Keratinocyte (primary cell): ENCODE data around the gene APCDD1. TPM values are rescaled to one million over a fixed set of nuclear protein-coding genes. Genes with fewer than 3 reads are reported as not detected.

ENCODE experiments used
- DNase-seq: peaks from one replicate; pipeline ENCODE4 v3.0.0-alpha.2; 2011; ENCODE audit warnings: low read depth, missing footprints, low spot score
- FAIRE-seq: peaks from 2 replicates; lab custom pipeline; 2011; peaks lifted over from hg19 to GRCh38; lab: Jason Lieb, UNC
- H2AFZ ChIP-seq: 2 replicates; pipeline ENCODE4 v1.6.0; 2012; ENCODE audit warnings: low read length, control low read depth, inconsistent platforms; ENCODE audit not compliant: control insufficient read depth
- H3K27ac ChIP-seq: 2 replicates; pipeline ENCODE4 v1.5.1; 2011; ENCODE audit warnings: low read length; ENCODE audit not compliant: control insufficient read depth, insufficient read depth
- H3K27me3 ChIP-seq: 3 replicates; pipeline ENCODE4 v1.6.0; 2011; ENCODE audit warnings: low read length; ENCODE audit not compliant: control insufficient read depth, insufficient read depth; ENCODE audit errors: extremely low read depth
- H3K36me3 ChIP-seq, 2 experiments: 2 replicates in 1 of 2; 3 replicates in 1 of 2; pipeline ENCODE4 v1.5.1; 2011; ENCODE audit warnings: low read length in 2 of 2, mild to moderate bottlenecking in 1 of 2; ENCODE audit not compliant: control insufficient read depth in 2 of 2, insufficient read depth in 2 of 2; ENCODE audit errors: extremely low read depth in 1 of 2
- H3K4me1 ChIP-seq: 3 replicates; pipeline ENCODE4 v1.5.1; 2011; ENCODE audit warnings: low read length; ENCODE audit not compliant: control insufficient read depth, insufficient read depth; ENCODE audit errors: extremely low read depth
- H3K4me2 ChIP-seq: 3 replicates; pipeline ENCODE4 v1.6.0; 2011; ENCODE audit warnings: low read depth, low read length; ENCODE audit not compliant: control insufficient read depth, insufficient read depth; ENCODE audit errors: extremely low read depth
- H3K4me3 ChIP-seq, 3 experiments: fragments of 200-600 bp in 1 of 3; sonication (generic) in 1 of 3; 2 replicates in 2 of 3; 3 replicates in 1 of 3; pipeline ENCODE4 v1.5.1; 2011 to 2016; ENCODE audit warnings: low read length in 3 of 3, mild to moderate bottlenecking in 3 of 3, control low read depth in 2 of 3, inconsistent platforms in 1 of 3, low read depth in 1 of 3, mixed read lengths in 1 of 3, mixed run types in 1 of 3, moderate library complexity in 1 of 3; ENCODE audit not compliant: control insufficient read depth in 2 of 3, insufficient read depth in 2 of 3; ENCODE audit errors: extremely low read depth in 1 of 3
- H3K79me2 ChIP-seq: 2 replicates; pipeline ENCODE4 v1.6.0; 2012; ENCODE audit warnings: low read length; ENCODE audit not compliant: control insufficient read depth, insufficient read depth
- H3K9ac ChIP-seq: 3 replicates; pipeline ENCODE4 v1.6.0; 2011; ENCODE audit warnings: low read length; ENCODE audit not compliant: control insufficient read depth, insufficient read depth; ENCODE audit errors: extremely low read depth
- H3K9me1 ChIP-seq: 3 replicates; pipeline ENCODE4 v1.6.0; 2011; ENCODE audit warnings: low read length; ENCODE audit not compliant: control insufficient read depth, insufficient read depth; ENCODE audit errors: extremely low read depth
- H3K9me3 ChIP-seq: 2 replicates; pipeline ENCODE4 v1.5.1; 2012; ENCODE audit warnings: low read depth, low read length; ENCODE audit not compliant: control insufficient read depth
- H4K20me1 ChIP-seq: 3 replicates; pipeline ENCODE4 v1.6.0; 2011; ENCODE audit warnings: low read length; ENCODE audit not compliant: control insufficient read depth, insufficient read depth; ENCODE audit errors: extremely low read depth
- CTCF ChIP-seq, 3 experiments: IDR thresholded peaks in 1 of 3; conservative IDR thresholded peaks in 1 of 3; optimal IDR thresholded peaks in 1 of 3; 2 replicates in 2 of 3; 3 replicates in 1 of 3; pipeline versions ENCODE3 to v1.5.1; 2011; ENCODE audit warnings: low read length in 3 of 3, mild to moderate bottlenecking in 3 of 3, moderate library complexity in 2 of 3, control low read depth in 1 of 3, inconsistent platforms in 1 of 3; ENCODE audit not compliant: insufficient read depth in 2 of 3; ENCODE audit errors: extremely low read depth in 1 of 3
- EZH2 ChIP-seq: IDR thresholded peaks from one replicate; pipeline ENCODE4 v1.6.1; 2012; ENCODE audit warnings: inconsistent platforms, mild to moderate bottlenecking, low read length, moderate library complexity
- dilution Hi-C: fragments of 300-500 bp; cut with MboI; formaldehyde crosslinking; loops from one replicate; pipeline ENCODE4 v1.7.0; 2020; ENCODE audit warnings: low sequenced_read_pairs; ENCODE audit not compliant: extremely low pct_ligation_motif_present
- polyA plus RNA-seq, 5 experiments: library from polyadenylated mRNA; depleted of rRNA in 3 of 5; stranded (reverse) in 3 of 5; stranded (forward) in 1 of 5; unstranded in 1 of 5; fragments of >200 nt; gene quantifications; 1 replicate in 1 of 5; 2 replicates in 3 of 5; 3 replicates in 1 of 5; pipeline versions ENCODE4 v1.2.1 to v1.2.3, GENCODE V29; 2011 to 2012; ENCODE audit warnings: missing spikeins in 2 of 5, low read depth in 1 of 5, low replicate concordance in 1 of 5

Gene APCDD1
- polyA plus RNA-seq, 1 donor (not counting 4 experiments of a cell fraction or from before 2014, with no cell fraction given) = 8.5 TPM

- Histone ChIP-seq H3K79me2 (no peaks in the 10 kb centered on the region), H3K36me3 (no peaks in the 10 kb centered on the region), H2AFZ (no peak overlapping the region), H4K20me1 (no peaks in the 10 kb centered on the region), H3K9ac (no peak overlapping the region), H3K9me3 (no peaks in the 10 kb centered on the region), H3K27me3 (peaks cover 16% of the 10 kb centered on the region), H3K27ac (no peak overlapping the region), H3K4me1 (peaks cover 23% of the 10 kb centered on the region), H3K4me3 (no peak overlapping the region), H3K9me1 (no peaks in the 10 kb centered on the region), H3K4me2 (no peak overlapping the region)
- dilution Hi-C loops = no loop called here
- TF ChIP-seq EZH2 (no peak), CTCF (optimal IDR thresholded peaks at IDR 0.05 in 1 of 3, IDR thresholded peaks at IDR 0.05 in 1 of 3, conservative IDR thresholded peaks at IDR 0.05 in 1 of 3; ENCODE audit: extremely low read depth in 1 of 3, insufficient read depth in 2 of 3, low read length in 3 of 3) (no peak)
- FAIRE-seq = no peak
- DNase-seq = no peak
These were observed 3.3 kb downstream of the APCDD1 start for GRCh38 chr18:10457767-10458166.

- dilution Hi-C loops = no loop called here
- Histone ChIP-seq H3K9me1 (no peaks in the 10 kb centered on the region), H3K36me3 (no peaks in the 10 kb centered on the region), H3K9ac (no peak overlapping the region), H3K9me3 (no peaks in the 10 kb centered on the region), H3K4me3 (no peak overlapping the region), H2AFZ (no peak overlapping the region), H3K27ac (no peak overlapping the region), H3K4me1 (peaks cover 23% of the 10 kb centered on the region), H3K79me2 (no peaks in the 10 kb centered on the region), H3K27me3 (peaks cover 16% of the 10 kb centered on the region), H3K4me2 (no peak overlapping the region), H4K20me1 (no peaks in the 10 kb centered on the region)
- DNase-seq = no peak
- no peak for TF ChIP-seq CTCF (optimal IDR thresholded peaks at IDR 0.05 in 1 of 3, IDR thresholded peaks at IDR 0.05 in 1 of 3, conservative IDR thresholded peaks at IDR 0.05 in 1 of 3; ENCODE audit: extremely low read depth in 1 of 3, insufficient read depth in 2 of 3, low read length in 3 of 3)
- TF ChIP-seq EZH2 = no peak
- FAIRE-seq = no peak
These were observed 4.3 kb downstream of the APCDD1 start for GRCh38 chr18:10458691-10459090.
